Fibroblast of mammary gland (primary cell): Measurements from ENCODE around the gene PSME4.

Experiments
- DNase-seq: peaks from one replicate; pipeline ENCODE4 v3.0.0-alpha.2; 2010; ENCODE audit warnings: low read depth
- H3K4me3 ChIP-seq: 2 replicates; pipeline ENCODE4 v1.5.1; 2011; ENCODE audit warnings: low read depth, mild to moderate bottlenecking, low read length, moderate library complexity; ENCODE audit not compliant: control insufficient read depth
- CTCF ChIP-seq: conservative IDR thresholded peaks from 2 replicates; pipeline ENCODE4 v1.5.1; 2011; ENCODE audit warnings: low read depth, low read length, inconsistent platforms; ENCODE audit not compliant: control insufficient read depth, insufficient read depth

The PSME4 gene

GRCh38 chr2:54000524-54000923 lies 29.7 kb upstream of the PSME4 start:
- no peak for TF ChIP-seq CTCF
- H3K4me3 ChIP-seq: no peak overlapping the region
- DNase-seq: no peak

GRCh38 chr2:54000122-54000521 lies 29.3 kb upstream of the PSME4 start:
- no peak for TF ChIP-seq CTCF
- no peak overlapping the region for H3K4me3 ChIP-seq
- DNase-seq: no peak

- TF ChIP-seq CTCF: no peak
- no peak overlapping the region for H3K4me3 ChIP-seq
- no peak for DNase-seq
These were observed 28.0 kb upstream of the PSME4 start for GRCh38 chr2:53998834-53999233.

- TF ChIP-seq CTCF: no peak
- no peak for DNase-seq
- H3K4me3 ChIP-seq: no peak overlapping the region
These were observed 24.3 kb upstream of the PSME4 start for GRCh38 chr2:53994818-53995808.

- DNase-seq: no peak
- H3K4me3 ChIP-seq: no peak overlapping the region
- no peak for TF ChIP-seq CTCF
These were observed 21.2 kb upstream of the PSME4 start for GRCh38 chr2:53991948-53992347.

- TF ChIP-seq CTCF: no peak
- no peak overlapping the region for H3K4me3 ChIP-seq
- no peak for DNase-seq
These were observed 18.5 kb upstream of the PSME4 start for GRCh38 chr2:53989210-53989862.
